ENCODE results near the gene CLEC16A. TPM values are rescaled to one million over a fixed set of nuclear protein-coding genes. Genes with fewer than 3 reads are reported as not detected.

CLEC16A gene
- total and polyA plus RNA-seq, 8 donors = 8.1 to 17.2 (median 10.7) TPM

- TF ChIP-seq CTCF (IDR thresholded peaks at IDR 0.05) = no peak
- Histone ChIP-seq H3K27me3 (no peaks in the 10 kb centered on the region), H3K9me3 (no peaks in the 10 kb centered on the region), H3K4me3 (no peak overlapping the region), H3K4me1 (no peaks in the 10 kb centered on the region), H3K27ac (no peak overlapping the region), H3K36me3 (peaks cover 0 to 6% (median 0%) of the 10 kb centered on the region in 3 donors)
- intact Hi-C loops (cut with DNase I) = loop anchor here in 1 of 3 donors (5.0 kb wide), 1 partner anchor 49 kb away; no protein-coding TSS in a partner anchor
- FAIRE-seq (no peak), DNase-seq (no peak), ATAC-seq (no peak)
- WGBS, 2 donors = 90 to 92% methylated on average over 5 of the region's 5 CpGs
Observed at GRCh38 chr16:11046382-11046931, 102.1 kb downstream of the CLEC16A start.

- FAIRE-seq (no peak), ATAC-seq (peak in 1 of 4 donors; percentile 20), DNase-seq (no peak)
- H3K27ac ChIP-seq = no peak overlapping the region
- no peaks in the 10 kb centered on the region for H3K27me3 ChIP-seq
- H3K4me1 ChIP-seq = no peaks in the 10 kb centered on the region
- intact Hi-C loops (cut with DNase I) = loop anchor here in 1 of 3 donors (5.0 kb wide), 1 partner anchor 50 kb away; no protein-coding TSS in a partner anchor
- no peak overlapping the region for H3K4me3 ChIP-seq
- TF ChIP-seq CTCF (IDR thresholded peaks at IDR 0.05) = no peak
- WGBS, 2 donors = 85% methylated on average over 4 of the region's 4 CpGs
- no peaks in the 10 kb centered on the region for H3K9me3 ChIP-seq
- peaks cover 0 to 6% (median 0%) of the 10 kb centered on the region in 3 donors for H3K36me3 ChIP-seq
Observed at GRCh38 chr16:11047057-11047456, 102.7 kb downstream of the CLEC16A start.

GRCh38 chr16:11047939-11048800 is 103.8 kb downstream of the CLEC16A start:
- Histone ChIP-seq H3K9me3 (no peaks in the 10 kb centered on the region), H3K4me3 (no peak overlapping the region), H3K36me3 (peaks cover 0 to 6% (median 0%) of the 10 kb centered on the region in 3 donors), H3K4me1 (no peaks in the 10 kb centered on the region), H3K27ac (no peak overlapping the region), H3K27me3 (no peaks in the 10 kb centered on the region)
- DNase-seq (no peak), FAIRE-seq (no peak), ATAC-seq (no peak)
- TF ChIP-seq CTCF (IDR thresholded peaks at IDR 0.05) = no peak
- WGBS, 2 donors = 93 to 95% methylated on average over 21 of the region's 21 CpGs
- intact Hi-C loops (cut with DNase I) = loop anchor here in 1 of 3 donors (5.0 kb wide), 1 partner anchor 51 kb away; no protein-coding TSS in a partner anchor

GRCh38 chr16:11049396-11050059 is 105.2 kb downstream of the CLEC16A start:
- Histone ChIP-seq H3K27ac (no peak overlapping the region), H3K4me1 (no peaks in the 10 kb centered on the region), H3K4me3 (no peak overlapping the region), H3K9me3 (no peaks in the 10 kb centered on the region), H3K27me3 (no peaks in the 10 kb centered on the region), H3K36me3 (no peaks in the 10 kb centered on the region)
- DNase-seq = no peak
- intact Hi-C loops (cut with DNase I) = loop anchor here in 1 of 3 donors (5.0 kb wide), 1 partner anchor 52 kb away; no protein-coding TSS in a partner anchor
- no peak for FAIRE-seq
- ATAC-seq = peak in 1 of 4 donors; percentile 14
- 78 to 91% methylated on average over 3 of the region's 3 CpGs for whole genome bisulfite sequencing, 2 donors
- TF ChIP-seq CTCF (IDR thresholded peaks at IDR 0.05) = no peak
